ENCODE results near the gene SMIM38. TPM values are rescaled to one million over a fixed set of nuclear protein-coding genes. Genes with fewer than 3 reads are reported as not detected.

Gene SMIM38
- total and polyA plus RNA-seq, 2 of the 4 experiments (the other 2 are of a cell fraction), result under 0.01 to 0.05 TPM

- ATAC-seq (ENCODE audit: low read depth) (no peak), DNase-seq (no peak)
- intact Hi-C loops (cut with micrococcal nuclease) (no loop called here), in situ Hi-C loops (cut with MboI; ENCODE audit: low sequenced_read_pairs) (no loop called here), dilution Hi-C loops (cut with HindIII; ENCODE audit: low sequenced_read_pairs, unreplicated experiment) (no loop called here)
- Histone ChIP-seq H2BK120ac (ENCODE audit: low read depth, low read length) (no peak overlapping the region), H3K4ac (ENCODE audit: low read depth, low read length) (no peak overlapping the region), H2AK5ac (ENCODE audit: low read depth, low read length) (no peak overlapping the region), H3K4me3 (ENCODE audit: insufficient read depth, low read depth, low read length) (no peak overlapping the region), H4K8ac (ENCODE audit: low read depth in 2 of 2, low read length in 2 of 2) (no peak overlapping the region), H3K79me1 (ENCODE audit: low read depth in 1 of 2, low read length in 2 of 2) (no peaks in the 10 kb centered on the region), H4K5ac (ENCODE audit: low read depth, low read length) (no peak overlapping the region), H3K14ac (replicated peaks; ENCODE audit: low read depth, low read length) (no peak overlapping the region), H3K9ac (ENCODE audit: low read depth, low read length) (no peak overlapping the region), H4K20me1 (ENCODE audit: insufficient read depth, low read length) (no peaks in the 10 kb centered on the region), H2AK9ac (replicated peaks; ENCODE audit: low read depth, low read length, poor library complexity) (peak overlapping the region; percentile 43), H3K18ac (ENCODE audit: low read depth, low read length) (no peak overlapping the region), H3K27ac (ENCODE audit: insufficient read depth, low read length) (no peak overlapping the region), H3K36me3 (ENCODE audit: control insufficient read depth, insufficient read depth, low read length) (no peaks in the 10 kb centered on the region), H3K56ac (ENCODE audit: extremely low read depth, insufficient read depth, low read length) (no peak overlapping the region), H2BK5ac (ENCODE audit: low read depth, low read length, poor library complexity, severe bottlenecking) (no peak overlapping the region), H4K91ac (ENCODE audit: insufficient read depth, low read depth, low read length) (no peak overlapping the region), H2BK20ac (ENCODE audit: low read depth, low read length) (no peak overlapping the region), H3K27me3 (ENCODE audit: control insufficient read depth, insufficient read depth, low read length) (no peaks in the 10 kb centered on the region), H3K9me3 (ENCODE audit: control insufficient read depth, insufficient read depth, low read length) (no peaks in the 10 kb centered on the region), H3K9me1 (ENCODE audit: insufficient read depth, low read length) (peaks cover 3% of the 10 kb centered on the region), H3K4me2 (ENCODE audit: low read depth, low read length) (no peak overlapping the region), H3K23ac (ENCODE audit: low read depth, low read length) (no peak overlapping the region), H2AFZ (replicated peaks; ENCODE audit: low read length, poor library complexity) (no peak overlapping the region), H2BK15ac (ENCODE audit: low read depth, low read length) (no peak overlapping the region), H3K4me1 (ENCODE audit: control insufficient read depth, insufficient read depth, low read length) (peaks cover 20% of the 10 kb centered on the region)
- no TSS peak for BruUV-seq (replicated peaks)
- POLR2A ChIA-PET (ENCODE audit: unreplicated experiment), result no interaction called here
- 94% methylated on average over 2 of the region's 10 CpGs; no CpG with 5 or more reads in 1 of the 2 experiments for WGBS, 2 experiments (ENCODE audit: extremely low coverage in 2 of 2, insufficient read length in 1 of 2)
- CTCF ChIA-PET, result no interaction called here
- TF ChIP-seq FOS (IDR thresholded peaks at IDR 0.05; ENCODE audit: low read depth, low read length) (no peak), POLR2A (IDR thresholded peaks at IDR 0.05; ENCODE audit: low read depth, low read length) (no peak), NFE2L2 (IDR thresholded peaks at IDR 0.05; ENCODE audit: low read depth, low read length) (no peak), MXI1 (IDR thresholded peaks at IDR 0.05; ENCODE audit: borderline replicate concordance, low read depth, low read length) (no peak), BHLHE40 (IDR thresholded peaks at IDR 0.05; ENCODE audit: low read depth, low read length) (no peak), MAFK (IDR thresholded peaks at IDR 0.05; ENCODE audit: low read depth, low read length) (no peak), MAZ (IDR thresholded peaks at IDR 0.05; ENCODE audit: borderline replicate concordance, low read depth, low read length) (no peak), USF2 (IDR thresholded peaks at IDR 0.05; ENCODE audit: low read depth, low read length) (no peak), RCOR1 (IDR thresholded peaks at IDR 0.05; ENCODE audit: insufficient replicate concordance, low read length) (no peak), SMC3 (IDR thresholded peaks at IDR 0.05; ENCODE audit: low read depth, low read length) (no peak), RAD21 (IDR thresholded peaks at IDR 0.05; ENCODE audit: low read length) (no peak), RFX5 (IDR thresholded peaks at IDR 0.05; ENCODE audit: low read depth, low read length) (no peak), CHD1 (IDR thresholded peaks at IDR 0.05; ENCODE audit: low read depth, low read length) (no peak), CEBPB (IDR thresholded peaks at IDR 0.05; ENCODE audit: low read depth, low read length) (no peak)
- TF ChIP-seq, protein P1, sequence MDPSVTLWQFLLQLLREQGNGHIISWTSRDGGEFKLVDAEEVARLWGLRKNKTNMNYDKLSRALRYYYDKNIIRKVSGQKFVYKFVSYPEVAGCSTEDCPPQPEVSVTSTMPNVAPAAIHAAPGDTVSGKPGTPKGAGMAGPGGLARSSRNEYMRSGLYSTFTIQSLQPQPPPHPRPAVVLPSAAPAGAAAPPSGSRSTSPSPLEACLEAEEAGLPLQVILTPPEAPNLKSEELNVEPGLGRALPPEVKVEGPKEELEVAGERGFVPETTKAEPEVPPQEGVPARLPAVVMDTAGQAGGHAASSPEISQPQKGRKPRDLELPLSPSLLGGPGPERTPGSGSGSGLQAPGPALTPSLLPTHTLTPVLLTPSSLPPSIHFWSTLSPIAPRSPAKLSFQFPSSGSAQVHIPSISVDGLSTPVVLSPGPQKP (IDR thresholded peaks at IDR 0.05; ENCODE audit: borderline replicate concordance, low read depth, low read length), result no peak
- TF ChIP-seq, protein P2, sequence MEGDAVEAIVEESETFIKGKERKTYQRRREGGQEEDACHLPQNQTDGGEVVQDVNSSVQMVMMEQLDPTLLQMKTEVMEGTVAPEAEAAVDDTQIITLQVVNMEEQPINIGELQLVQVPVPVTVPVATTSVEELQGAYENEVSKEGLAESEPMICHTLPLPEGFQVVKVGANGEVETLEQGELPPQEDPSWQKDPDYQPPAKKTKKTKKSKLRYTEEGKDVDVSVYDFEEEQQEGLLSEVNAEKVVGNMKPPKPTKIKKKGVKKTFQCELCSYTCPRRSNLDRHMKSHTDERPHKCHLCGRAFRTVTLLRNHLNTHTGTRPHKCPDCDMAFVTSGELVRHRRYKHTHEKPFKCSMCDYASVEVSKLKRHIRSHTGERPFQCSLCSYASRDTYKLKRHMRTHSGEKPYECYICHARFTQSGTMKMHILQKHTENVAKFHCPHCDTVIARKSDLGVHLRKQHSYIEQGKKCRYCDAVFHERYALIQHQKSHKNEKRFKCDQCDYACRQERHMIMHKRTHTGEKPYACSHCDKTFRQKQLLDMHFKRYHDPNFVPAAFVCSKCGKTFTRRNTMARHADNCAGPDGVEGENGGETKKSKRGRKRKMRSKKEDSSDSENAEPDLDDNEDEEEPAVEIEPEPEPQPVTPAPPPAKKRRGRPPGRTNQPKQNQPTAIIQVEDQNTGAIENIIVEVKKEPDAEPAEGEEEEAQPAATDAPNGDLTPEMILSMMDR (conservative IDR thresholded peaks at IDR 0.05; ENCODE audit: low read depth, low read length), result no peak
These were observed 815 bp upstream of the SMIM38 start for GRCh38 chr11:69154938-69155301.

Data from IMR-90 (cell line).